Retina (tissue), 1 donor: ENCODE measurements around the gene PCIF1.
"Not testable (repeated sequence)": the region's sequence is repeated elsewhere in the genome, so short reads cannot be mapped to it uniquely, and the experiment has no call there.

Experiments
- DNase-seq: peaks from one replicate; pipeline ENCODE4 v3.0.0-alpha.2; 2016

PCIF1 gene

DNA sequence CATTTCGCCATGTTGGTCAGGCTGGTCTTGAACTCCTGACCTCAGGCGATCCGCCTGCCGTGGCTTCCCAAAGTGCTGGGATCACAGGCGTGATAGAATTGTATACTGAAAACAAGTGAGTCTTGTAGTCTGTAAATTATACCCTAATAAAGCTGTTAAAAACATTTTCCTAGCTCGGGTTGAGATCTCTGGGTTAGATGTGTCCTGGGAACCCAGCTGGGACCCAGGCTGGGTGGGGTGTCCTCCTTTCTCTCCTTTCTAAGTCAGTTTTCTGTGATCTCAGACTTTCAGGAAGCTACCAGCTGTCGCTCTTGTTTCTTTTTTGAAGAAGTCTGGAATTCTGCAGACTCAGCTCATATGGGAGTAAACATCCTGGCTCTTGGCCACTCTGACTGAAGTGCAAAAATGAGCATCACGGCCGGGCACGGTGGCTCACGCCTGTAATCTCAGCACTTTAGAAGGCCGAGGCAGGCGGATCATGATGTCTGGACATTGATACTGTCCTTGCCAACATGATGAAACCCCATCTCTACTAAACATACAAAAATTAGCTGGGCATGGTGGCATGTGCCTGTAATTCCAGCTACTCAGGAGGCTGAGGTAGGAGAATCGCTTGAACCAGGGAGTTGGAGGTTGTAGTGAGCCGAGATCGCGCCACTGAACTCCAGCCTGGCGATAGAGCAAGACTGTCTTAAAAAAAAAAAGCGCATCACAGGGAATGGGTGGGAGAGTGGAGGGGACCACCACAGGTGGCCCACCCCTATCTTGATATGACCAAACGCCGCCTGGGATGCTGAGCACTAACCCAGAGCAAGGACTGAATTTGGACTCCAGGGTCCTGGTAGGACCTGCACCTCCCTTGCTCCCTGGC, 9.9 kb upstream of the PCIF1 start:
- DNase-seq = no peak

DNA sequence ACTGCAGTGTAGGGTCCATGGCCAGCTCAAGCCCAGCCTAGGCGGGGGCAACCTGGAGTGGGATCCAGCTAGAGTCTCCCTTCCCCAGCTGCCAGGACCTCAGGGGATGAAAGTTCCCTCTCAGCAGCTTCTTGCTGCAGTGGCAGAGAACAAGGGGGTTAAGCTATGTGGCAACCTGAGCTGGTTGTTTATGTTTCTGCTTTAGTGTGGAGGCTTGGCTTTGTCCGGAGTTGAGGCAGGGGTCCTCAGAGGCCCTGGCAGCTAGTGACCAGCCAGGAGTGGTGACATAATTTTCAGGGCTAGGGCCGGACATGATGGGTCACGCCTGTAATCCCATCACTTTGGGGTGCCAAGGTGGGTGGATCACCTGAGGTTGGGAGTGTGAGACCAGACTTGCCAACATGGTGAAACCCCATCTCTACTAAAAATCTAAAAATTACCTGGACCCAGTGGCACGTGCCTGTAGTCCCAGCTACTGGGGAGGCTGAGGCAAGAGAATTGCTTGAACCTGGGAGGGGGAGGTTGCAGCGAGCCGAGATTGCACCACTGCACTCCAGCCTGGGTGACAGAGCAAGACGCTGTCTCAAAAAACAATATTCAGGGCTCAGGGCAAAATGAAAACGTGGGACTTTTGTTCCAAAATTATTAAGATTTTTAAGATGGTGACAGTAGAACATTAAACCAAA, 8.5 kb upstream of the PCIF1 start:
- DNase-seq = no peak

DNA sequence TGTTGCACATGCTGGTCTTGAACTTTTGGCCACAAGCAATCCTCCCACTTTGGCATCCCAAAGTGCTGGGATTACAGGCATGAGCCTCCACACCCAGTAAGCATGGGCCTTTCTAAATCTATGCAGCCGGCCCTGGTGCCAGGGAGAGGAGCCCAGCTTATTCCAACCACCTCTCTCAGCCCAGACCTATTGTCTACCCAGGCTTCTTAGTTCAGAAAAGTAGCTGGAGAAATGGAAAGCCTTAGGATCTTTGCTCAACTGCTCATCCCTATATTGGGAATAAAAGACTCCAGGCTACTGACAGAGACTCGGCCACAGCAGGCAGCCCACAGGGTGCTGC, 7.8 kb upstream of the PCIF1 start:
- no peak for DNase-seq

GRCh38 chr20:45927071-45927878, 7.2 kb upstream of the PCIF1 start:
- no peak for DNase-seq

GRCh38 chr20:45931680-45932079, 2.8 kb upstream of the PCIF1 start:
- not testable (repeated sequence) for DNase-seq

DNA sequence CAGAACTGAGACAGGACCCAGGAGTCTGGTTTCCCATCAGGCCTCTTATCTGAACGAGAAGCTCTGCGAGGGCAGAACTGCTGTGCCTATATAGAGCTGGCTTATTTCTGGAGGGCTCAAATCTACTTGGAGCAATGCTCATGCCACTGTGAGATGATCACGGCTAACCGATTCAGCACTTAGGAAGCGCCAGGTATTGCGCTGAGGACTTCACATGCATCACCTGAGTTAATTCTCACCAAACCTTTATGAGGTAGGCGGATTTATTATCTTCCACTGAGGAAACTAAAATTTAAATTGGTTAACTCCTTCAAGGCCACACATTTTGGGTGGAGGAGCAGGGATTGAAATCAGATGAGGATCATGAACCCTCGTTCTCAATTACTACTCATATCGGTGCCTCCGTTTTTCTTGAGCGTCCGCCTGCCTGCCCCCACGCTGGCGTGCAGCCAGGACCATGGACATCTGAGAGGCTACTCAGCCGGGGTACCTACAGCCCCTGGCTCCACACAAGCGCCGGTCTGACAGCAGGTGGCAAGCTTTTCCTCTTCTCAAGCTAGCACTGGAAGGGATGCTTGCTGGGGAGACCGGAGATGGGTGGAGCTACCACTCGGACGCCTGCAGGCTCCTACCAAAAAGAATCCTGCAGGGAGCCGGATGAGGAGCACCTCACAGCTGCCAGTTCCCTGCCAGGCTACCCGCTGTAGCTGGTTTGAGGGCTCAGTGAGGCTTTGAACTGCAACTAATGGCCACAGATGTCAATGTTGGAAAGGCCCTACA, 1.0 kb upstream of the PCIF1 start:
- DNase-seq = peak; percentile 78

- no peak for DNase-seq
These were observed 367 bp upstream of the PCIF1 start for GRCh38 chr20:45934046-45934585.

DNA sequence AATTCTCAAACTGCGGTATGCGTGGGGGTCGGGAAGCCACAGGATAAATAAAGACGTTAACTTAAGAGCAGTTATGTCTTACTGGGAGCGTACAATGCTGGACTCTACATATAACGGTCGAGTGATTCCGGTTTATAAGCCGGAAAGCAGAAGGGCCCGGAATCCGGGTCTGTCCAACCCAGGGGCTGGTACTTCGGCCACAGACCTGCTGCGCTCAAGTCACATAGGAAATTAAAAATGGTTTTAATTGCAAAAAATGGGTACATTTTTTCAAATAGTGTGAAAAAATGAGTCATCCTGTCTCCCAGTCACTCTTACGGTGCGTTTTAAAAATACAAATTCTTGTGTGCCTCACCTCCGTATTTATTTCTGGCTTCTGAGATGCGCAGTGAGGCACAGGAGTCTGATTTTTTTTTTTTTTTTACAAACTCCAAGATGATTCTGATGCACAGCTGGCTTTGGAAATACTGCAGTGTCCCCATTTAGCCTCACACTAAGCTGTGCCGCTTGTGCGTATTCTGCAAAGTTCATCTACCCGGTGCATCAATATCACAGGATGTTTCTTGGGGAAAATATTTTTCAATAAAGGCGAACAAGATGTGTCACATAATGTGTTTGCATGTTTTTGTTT, 1.0 kb downstream of the PCIF1 start:
- DNase-seq = no peak

DNA sequence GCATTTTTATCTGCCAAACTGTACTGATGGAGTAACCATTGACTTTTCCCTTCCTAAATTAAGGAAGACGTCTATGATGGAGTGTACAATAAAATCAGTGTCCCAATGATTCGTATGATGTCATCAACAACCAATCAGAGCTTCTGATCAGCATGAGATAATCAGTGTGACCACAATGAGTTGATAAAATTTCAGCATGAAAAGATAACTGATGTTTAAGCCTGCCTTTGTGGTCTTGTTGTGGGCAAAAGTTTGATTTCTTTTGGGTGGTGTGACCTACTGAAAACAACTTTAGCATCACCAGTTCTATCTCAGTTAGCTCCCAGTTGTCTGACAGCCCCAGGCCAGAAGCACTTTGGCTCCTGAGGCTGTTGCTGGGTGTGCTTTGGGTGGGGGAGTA, 3.3 kb downstream of the PCIF1 start:
- no peak for DNase-seq

GRCh38 chr20:45938727-45939438, 4.4 kb downstream of the PCIF1 start:
- DNase-seq = no peak

DNA sequence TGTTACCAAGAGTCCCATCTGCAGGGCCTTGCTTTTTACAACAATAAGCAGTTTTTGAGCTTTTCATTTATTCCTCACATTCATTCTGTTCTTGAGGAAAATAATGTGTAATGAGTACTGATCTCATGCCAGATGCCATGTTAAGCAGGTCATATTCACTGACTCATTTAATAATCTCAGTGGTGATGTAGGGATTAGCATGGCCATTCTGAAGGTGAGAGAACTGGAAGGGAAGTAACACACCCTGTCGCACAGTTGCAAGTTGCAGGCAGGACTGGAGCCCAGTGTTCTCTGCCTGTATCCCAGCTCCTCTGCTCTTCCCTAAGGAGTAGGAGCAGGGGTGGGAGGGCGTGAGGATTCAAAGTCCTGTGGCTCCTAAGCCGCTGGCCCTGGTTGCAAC, 5.6 kb downstream of the PCIF1 start:
- no peak for DNase-seq

DNA sequence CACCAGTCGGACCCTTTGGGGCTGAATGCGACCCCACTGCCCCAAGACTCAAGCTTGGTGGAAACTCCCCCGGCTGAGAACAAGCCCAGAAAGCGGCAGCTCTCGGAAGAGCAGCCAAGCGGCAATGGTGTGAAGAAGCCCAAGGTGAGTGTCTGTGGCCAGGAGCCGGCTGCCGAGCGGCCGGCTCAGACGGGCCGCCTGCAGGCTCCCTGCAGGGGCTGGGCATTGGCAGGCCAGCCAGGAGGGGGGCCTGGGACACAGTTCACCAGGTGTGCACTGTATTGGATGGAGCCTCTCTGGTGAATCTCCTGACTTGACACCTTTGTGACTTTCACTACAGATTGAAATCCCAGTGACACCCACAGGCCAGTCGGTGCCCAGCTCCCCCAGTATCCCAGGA, 6.0 kb downstream of the PCIF1 start:
- no peak for DNase-seq

DNA sequence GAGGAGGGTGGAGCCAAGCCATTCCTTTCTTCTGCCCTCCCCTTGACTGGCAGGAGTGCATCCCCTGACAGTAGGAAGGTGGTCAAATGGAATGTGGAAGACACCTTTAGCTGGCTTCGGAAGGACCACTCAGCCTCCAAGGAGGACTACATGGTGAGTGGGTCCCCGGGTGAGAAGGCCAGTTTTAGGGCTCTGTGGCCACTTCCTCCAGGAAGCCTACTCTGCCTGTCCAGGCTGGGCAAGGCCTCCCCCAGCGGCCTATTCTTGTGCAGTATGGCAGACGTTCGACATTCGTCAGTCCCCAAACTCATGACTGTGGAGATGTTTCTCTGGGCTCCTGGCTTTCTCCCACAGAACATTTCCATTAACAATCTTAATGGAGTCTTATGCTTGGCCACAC, 9.1 kb downstream of the PCIF1 start:
- no peak for DNase-seq

DNA sequence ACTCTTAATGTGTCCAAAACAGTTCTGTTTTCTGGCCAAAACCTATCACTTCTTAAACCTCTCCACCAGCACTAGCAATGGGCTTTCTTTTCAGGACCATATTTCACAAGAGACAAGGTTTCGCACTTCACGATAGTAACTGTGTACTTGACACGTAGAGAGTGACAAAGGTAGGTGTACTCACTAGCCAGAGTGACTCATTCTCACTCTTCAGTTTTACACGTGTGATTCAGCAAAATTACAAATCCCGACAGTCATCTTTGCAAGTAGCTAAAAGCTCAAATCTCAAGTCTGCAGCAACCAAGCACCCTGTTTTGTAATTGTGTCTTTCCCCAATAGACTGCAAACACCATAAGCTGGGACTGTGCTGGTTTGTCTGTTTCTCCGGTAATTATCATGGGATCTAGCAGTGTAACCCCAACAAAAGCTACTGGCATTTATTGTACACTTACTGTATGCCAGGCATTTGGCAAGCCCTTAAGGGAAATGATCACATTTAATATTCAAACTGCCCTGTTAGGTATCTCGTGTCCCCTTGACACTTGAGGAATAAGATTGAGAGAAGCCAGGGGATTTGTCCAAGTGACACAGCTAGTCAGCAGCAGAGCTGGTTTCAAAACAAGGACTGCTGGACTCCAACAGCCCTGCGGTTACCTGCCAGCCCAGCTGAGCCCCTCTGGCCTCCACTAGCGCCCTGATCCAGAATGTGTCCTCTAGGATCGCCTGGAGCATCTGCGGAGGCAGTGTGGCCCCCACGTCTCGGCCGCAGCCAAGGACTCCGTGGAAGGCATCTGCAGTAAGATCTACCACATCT, 9.9 kb downstream of the PCIF1 start:
- no peak for DNase-seq

DNA sequence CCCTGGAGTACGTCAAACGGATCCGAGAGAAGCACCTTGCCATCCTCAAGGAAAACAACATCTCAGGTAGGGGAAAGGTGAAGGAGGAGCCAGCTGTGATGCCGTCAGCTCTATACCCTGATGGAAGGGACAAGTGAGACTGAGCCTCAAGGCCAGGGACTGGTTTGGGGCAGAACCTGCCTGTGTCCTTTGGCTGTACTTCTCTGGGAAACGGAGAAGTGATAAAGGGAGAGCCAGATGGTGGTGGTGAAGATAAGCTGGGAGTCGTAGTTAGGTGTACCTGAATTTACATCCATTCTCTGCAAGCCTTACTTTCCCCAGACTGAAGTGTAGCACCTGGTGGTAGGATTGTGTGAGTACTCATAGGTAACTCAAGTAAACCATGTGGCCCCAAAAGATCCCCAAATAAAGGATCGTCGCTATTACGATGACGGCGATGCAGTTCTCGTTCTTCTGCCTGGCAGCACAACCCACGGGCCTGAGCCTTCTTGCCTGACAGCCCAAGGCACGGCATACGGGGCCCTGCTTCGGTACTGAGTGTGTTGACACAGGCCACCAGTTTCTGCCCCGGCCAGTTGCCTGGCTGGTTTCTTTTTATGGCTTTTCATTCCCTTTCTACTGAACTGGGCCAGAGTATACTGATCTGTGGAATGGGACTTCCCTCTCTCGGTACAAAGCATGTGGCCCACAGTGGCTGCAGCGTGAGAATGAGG, 10.6 kb downstream of the PCIF1 start:
- no peak for DNase-seq

DNA sequence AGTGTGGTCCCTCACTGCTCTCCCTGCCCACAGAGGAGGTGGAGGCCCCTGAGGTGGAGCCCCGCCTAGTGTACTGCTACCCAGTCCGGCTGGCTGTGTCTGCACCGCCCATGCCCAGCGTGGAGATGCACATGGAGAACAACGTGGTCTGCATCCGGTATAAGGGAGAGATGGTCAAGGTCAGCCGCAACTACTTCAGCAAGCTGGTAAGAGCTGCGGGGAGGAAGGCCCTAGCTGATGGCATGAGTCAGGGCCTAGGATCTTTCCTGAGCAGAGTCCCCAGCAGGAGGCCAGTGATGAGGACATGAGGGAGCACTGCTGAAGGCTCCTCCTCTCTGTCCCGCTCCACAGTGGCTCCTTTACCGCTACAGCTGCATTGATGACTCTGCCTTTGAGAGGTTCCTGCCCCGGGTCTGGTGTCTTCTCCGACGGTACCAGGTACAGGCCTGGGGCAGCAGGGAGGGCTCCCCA, 11.2 kb downstream of the PCIF1 start:
- DNase-seq = no peak

GRCh38 chr20:45946149-45946970, 11.9 kb downstream of the PCIF1 start:
- DNase-seq = no peak

- DNase-seq = no peak
These were observed 12.8 kb downstream of the PCIF1 start for GRCh38 chr20:45947110-45947866.
